DMS 273 (cell line): ENCODE results near the gene SUV39H2.
A peak's percentile ranks its signal among the peaks of the same experiment; 100 is the strongest.
"Not testable (repeated sequence)": the region's sequence is repeated elsewhere in the genome, so short reads cannot be mapped to it uniquely, and the experiment has no call there.

Experiments used
- DNase-seq: peaks from one replicate; lab custom pipeline; 2025; ENCODE audit not compliant: unreplicated experiment; lab: John Stamatoyannopoulos, UW

SUV39H2 gene

GRCh38 chr10:14930610-14931009, 51.9 kb downstream of the SUV39H2 start:
- DNase-seq = no peak

- DNase-seq = no peak
These were observed 57.9 kb downstream of the SUV39H2 start for GRCh38 chr10:14936584-14936983.

- DNase-seq = not testable (repeated sequence)
These were observed 60.3 kb downstream of the SUV39H2 start for GRCh38 chr10:14938971-14939370.

GRCh38 chr10:14942147-14942949, 63.7 kb downstream of the SUV39H2 start:
- DNase-seq = not testable (repeated sequence)

DNA sequence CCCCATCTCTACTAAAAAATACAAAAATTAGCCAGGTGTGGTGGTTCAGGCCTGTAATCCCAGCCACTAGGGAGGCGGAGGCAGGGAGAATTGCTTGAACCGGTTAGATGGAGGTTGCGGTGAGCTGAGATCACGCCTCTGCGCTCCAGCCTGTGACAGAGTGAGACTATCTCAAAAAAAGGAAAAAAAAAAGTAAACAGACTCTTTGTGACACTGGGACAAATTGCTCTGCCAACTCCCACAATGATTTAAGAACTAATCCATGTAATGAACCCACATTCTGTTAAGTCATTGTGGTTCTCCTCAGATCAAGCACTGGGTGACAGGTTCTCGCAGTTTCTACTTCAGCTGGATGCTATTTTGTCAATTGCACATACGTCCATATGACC, 64.3 kb downstream of the SUV39H2 start:
- DNase-seq = not testable (repeated sequence)

GRCh38 chr10:14945108-14945507, 66.4 kb downstream of the SUV39H2 start:
- DNase-seq = no peak

GRCh38 chr10:14947268-14947667, 68.6 kb downstream of the SUV39H2 start:
- DNase-seq = no peak

- DNase-seq = no peak
These were observed 70.6 kb downstream of the SUV39H2 start for GRCh38 chr10:14949291-14949690.

DNA sequence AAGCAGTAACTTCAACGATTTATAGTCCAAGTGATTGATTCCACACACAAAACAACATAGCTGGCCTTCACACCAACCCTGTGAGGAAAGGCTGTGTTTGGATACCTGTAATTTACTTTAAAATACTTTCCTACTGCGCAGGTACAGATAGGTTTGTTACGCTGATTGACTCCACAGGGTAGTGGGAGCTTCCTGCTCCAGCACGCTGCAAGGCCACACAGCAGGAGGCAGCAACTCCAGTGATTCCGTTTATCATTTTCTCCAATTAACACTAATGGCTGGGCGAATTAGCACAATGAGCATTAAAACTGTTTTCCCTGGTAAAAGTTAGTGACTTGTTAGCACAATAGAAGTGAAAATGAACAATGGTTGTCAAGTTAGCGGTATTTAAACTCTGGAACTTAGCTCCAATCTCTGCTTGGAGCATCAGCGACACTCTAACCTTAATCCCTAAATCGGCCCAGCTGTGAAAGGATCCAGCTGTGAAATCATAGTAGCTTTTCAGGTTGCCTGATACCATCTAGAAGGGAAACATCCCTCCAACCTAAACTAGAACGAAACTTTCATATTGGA, 74.3 kb downstream of the SUV39H2 start:
- no peak for DNase-seq

- DNase-seq = peak; percentile 28
These were observed 74.8 kb downstream of the SUV39H2 start for GRCh38 chr10:14953424-14954000.
